HG03159 (cell line): ENCODE data around the gene GADD45A.
"Not testable (repeated sequence)": the region's sequence is repeated elsewhere in the genome, so short reads cannot be mapped to it uniquely, and the experiment has no call there.

ENCODE experiments used
- ATAC-seq: cut with Tn5 transposase; IDR thresholded peaks from one replicate; pipeline ENCODE4 v1.9.1; 2021; ENCODE audit warnings: mild to moderate bottlenecking, moderate library complexity; ENCODE audit not compliant: unreplicated experiment

GADD45A gene, protein sequence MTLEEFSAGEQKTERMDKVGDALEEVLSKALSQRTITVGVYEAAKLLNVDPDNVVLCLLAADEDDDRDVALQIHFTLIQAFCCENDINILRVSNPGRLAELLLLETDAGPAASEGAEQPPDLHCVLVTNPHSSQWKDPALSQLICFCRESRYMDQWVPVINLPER

DNA sequence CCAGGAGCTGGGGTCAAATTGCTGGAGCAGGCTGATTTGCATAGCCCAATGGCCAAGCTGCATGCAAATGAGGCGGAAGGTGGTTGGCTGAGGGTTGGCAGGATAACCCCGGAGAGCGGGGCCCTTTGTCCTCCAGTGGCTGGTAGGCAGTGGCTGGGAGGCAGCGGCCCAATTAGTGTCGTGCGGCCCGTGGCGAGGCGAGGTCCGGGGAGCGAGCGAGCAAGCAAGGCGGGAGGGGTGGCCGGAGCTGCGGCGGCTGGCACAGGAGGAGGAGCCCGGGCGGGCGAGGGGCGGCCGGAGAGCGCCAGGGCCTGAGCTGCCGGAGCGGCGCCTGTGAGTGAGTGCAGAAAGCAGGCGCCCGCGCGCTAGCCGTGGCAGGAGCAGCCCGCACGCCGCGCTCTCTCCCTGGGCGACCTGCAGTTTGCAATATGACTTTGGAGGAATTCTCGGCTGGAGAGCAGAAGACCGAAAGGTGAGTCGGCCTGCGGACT, at the start of gene GADD45A:
GADD45A (plus strand) TSS at position 135 of the 491 bp plus-strand sequence; CDS start at position 429, 294 bp downstream.
- ATAC-seq: peak; percentile 86

DNA sequence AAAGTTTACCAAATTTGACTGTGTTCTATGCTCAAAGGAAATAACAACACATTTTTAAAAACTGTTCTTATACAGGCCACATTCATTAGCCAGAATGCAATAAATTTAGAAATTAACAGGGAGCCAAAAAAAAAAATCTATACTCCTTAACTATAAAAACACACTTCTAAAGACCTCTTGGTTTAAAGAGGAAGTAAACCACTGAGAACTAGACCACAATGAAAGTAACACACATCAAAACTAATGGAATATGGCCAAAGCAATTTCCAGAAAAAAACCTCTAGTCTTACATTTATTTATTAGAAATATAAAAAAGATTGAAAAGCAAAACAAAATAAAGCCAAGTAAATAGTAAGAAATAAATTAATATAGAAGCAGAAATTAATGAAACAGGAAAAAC, 48.9 kb upstream of the GADD45A start:
- no peak for ATAC-seq

DNA sequence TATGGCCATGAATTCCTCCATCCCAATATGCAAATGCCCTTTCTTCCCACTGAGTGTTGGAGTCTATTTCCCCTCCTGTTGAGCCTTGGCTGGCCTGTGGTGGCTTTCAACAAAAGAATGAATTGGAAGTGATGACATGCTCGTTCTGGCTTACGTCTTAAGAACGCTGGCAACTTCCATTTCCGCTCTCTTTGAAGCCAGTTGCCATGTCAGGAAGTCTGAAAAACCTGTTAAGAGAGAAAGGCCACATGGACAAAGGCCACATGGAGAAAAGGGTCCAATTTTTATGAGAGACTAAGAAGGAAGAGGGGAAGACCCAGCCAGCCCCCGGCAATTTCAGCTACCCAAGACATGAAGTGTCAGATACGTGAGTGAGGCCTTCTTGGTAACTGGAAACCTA, 45.6 kb upstream of the GADD45A start:
- no peak for ATAC-seq

DNA sequence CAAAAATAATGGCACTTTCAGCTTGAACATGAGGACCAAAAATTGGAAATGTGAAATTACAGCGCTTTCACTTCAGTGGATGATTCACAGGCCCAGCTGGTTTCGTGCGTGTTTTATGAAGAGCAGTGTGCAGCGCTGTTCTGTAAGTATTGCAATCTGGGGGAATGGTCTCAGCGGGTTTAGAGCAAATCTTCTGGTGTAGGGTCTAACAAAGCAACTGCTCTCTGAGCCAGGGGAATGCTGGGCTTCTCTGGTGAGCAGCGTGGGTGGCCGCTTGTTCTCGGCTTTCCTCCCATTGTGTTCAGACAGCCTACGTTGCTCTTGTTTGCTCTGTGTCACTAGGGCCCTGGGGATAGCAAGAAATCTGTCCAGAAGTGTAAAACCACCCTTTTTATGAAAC, 42.4 kb upstream of the GADD45A start:
- ATAC-seq: no peak

DNA sequence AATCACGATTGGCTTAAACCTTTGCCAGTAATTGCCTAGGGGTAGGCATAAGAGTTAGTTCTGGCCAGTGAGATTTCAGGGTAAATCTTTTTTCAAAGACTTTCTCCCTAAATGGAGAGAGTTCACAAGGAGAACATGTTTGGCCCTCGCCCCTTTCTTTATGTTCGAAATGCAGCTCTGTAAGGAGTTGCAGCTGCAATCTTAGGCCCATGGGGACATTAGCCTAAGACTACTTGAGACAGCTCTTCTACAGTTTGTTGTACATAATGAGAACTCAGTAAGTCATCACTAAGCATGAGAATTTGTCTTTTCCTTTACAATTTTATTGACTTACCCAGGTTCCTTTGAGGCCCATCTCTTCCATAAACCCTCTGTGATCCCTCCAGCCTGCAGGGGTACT, 40.4 kb upstream of the GADD45A start:
- ATAC-seq: no peak

DNA sequence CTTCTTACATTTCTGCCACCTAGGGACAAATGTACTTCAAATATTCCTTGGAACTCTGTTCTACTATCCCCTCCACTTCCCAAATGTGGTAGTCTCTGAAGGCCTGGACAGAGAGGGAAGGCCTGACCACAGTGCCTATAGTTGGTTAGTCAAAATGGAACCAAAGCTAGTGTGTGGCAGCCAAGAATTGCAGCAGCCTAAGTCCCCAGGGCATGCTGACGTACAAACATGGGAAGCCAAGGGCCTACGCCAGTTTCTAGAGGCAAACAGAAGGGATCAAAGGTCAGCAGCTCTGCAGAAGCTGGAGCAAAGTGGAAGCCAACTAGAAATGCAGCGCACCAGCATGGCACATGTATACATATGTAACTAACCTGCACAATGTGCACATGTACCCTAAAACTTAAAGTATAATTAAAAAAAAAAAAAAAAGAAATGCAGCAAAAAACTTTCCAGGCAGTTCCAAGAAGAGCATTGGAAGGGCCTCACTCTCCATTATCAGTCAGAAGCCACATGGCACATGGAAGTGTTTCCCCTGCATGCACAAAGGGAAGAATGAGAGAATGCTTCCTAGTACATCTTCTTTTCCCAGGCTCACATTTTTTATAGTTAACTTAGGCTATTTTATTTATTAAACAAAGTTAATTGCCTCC, 39.4 kb upstream of the GADD45A start:
- ATAC-seq: no peak

DNA sequence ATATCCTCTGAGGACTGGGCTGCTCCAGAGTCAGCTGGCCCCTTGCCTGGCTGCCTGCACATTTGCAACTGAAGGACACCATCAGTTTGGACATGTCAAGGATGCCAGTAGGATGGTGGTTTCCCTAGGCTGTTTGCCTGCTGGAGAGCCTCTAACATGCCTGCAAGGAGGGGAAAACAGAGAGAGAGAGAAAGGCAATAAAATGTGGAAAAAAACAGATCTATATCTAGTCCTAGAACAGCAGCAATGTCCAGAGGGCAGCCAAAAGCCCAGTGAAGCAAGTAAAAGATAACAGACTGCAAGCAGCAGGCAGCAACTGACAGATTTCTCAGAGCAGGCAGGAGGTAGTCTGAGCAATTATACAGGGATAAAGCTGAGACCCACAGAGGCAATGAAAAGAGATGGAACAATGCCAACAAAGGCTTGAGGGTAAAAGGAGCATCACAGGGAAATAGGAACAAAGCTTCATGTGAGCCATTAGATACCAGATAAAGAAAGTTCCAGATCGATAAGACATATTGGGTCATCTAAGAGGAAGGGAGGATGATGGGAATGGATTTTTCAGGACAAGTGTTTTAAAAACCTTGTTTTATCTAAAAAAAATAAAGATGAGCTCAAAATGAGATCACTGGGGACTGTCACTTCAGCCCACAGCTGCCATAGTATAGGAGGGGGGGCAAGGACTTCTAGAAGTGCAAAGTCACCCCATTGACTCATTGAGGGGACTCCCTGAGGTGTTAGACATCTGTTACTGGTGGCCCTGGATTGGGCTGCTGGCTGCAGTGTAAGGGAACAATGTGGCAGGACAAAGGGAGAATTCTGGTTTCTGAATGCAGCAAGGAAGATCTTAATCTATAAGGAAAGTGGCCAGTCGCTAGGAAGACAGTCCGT, 38.6 kb upstream of the GADD45A start:
- no peak for ATAC-seq

DNA sequence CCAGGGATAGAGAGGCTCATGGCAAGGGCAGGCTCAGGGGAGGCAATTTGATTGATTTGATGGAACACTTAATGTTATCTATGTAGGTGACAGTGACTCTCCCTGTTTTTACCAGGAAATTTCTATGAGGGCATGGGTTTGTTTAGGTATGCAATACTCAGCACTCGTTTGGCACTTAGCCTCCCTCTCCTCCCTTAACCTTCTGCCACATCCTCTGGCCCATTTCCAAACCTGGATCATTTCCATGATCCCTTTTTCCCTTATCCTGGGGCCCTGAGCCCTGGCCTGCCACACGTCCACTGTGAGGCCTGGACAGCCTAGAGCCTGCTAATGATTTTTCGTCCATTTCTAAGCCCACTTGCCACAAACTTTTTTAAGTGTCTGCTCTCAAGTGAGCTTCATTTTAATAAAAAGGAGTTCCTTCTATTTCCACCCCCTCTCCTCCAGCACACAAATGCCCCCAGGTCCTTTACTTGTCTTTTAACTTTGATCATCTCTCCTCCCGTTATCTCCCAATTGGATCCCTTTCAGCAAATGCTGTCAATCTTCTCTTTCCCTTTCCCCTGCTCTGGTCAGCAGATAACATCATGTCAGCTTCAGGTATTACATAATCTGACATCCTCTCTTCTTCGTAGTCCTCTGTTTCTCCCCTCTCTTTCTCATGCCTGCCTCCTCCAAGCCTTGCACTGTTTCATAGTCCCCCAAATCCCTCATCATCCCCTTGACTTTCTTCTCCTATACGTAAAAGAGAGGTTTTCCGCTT, 37.8 kb upstream of the GADD45A start:
- ATAC-seq: no peak

DNA sequence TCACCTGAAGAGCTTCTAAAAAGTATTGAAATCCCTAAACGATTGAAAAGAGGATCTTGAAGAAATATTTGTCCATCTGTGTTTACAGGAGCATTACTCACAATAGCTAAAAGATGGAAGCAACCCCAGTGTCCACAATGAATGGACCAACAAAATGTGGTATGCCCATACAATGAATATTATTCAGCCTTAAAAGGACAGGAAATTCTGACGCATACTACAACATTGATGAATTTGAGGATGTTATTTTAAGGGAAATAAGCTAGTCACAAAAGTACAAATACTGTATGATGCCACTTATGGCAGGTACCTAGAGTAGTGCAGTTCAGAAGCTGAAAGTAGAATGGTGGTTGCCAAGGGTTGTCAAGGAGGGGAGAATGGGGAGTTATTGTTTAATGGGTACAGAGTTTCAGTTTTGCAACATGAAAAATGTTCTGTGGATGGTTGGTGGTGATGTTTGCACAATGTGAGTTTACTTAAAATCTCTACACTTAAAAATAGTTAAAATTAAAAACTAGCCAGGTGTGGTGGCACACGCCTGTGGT, 37.1 kb upstream of the GADD45A start:
- no peak for ATAC-seq

DNA sequence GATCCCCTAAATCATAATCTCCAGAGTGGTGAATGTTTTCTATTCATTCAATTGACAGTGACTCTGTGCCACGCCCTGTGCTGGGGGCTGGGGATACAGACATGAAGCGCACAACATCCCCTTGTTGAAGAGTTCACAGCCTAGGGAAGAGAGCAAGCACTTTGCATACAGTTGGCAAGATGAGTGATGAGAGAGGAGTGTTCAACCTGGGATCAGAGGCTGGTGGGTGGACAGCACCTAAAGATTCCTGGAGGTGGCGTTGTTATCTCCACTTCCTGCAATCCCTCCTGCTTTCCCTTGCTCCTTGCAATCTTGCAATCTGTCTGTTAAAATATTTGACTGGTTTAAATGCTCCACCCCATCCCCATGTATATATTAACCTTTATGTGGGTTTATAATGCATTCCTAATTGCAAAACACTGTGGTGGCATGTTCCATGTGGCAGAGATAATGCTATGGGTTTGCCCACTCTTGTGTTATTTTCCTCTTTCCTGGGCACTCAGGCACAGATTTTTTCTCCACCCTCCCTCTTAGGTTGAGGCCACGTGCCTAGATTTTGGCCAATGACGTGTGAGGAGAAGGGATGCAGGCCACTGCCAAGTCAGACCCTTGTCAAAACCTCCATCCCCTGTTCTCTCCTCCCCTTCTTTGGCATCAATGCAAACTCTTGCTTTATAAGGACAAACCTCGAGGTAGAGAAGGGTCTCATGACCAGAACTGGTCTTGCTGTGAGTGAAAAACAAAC, 36.2 kb upstream of the GADD45A start:
- ATAC-seq: no peak

DNA sequence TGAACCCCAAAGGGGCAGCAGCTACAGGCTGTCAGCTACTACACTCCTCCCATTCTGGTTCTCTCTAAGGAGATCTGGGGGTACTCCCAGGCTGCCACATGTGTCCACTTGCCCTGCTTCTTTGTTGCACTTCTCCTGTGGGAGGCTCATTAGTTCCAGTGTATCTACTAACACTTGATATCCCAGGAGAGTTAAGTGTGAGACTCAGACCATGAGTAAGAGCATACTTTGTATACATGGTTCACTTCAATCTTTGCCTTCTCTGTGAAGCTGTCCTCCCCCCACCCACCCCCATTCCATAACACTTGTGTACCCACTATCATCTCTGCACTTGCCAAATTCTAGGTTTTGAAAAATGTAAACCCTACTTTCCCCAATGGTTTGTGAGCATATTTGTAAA, 34.9 kb upstream of the GADD45A start:
- no peak for ATAC-seq

DNA sequence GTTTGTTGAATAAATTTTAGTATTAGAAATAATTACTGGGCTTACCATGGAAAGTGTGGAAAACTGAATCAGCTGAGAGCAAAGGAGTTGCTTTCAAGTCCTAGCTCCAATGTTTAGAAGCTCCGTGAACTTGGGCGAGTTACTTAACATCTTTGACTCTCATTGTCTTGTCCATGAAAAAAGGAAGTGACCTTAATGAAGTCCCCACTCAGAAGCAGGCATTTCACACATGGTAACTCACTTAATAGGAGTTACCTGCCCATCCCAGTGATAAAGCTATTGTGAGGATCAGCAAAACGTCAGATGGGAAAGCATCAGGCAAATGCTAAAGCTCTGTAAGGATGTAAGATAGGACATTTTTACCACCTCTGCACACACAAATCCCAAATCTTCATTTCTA, 34.0 kb upstream of the GADD45A start:
- ATAC-seq: no peak

DNA sequence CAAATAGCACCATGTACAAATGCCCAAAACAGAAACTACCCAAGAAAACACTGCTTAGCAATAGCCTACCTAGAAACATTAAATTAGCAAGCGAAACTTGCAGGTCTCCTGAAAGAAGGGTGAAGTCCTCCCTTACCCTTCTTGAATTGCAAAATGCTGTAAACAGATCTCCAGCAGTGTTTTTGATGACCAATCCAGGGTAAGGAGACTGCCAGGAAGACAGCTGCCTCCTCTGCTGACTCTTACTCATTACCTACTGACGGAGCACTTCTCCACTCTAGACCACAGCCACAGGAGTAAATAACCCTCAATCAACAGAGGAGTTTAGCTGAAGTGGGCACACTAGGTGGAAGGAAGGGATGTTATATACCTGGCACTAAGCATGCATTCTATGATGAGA, 32.2 kb upstream of the GADD45A start:
- peak; percentile 39 for ATAC-seq

DNA sequence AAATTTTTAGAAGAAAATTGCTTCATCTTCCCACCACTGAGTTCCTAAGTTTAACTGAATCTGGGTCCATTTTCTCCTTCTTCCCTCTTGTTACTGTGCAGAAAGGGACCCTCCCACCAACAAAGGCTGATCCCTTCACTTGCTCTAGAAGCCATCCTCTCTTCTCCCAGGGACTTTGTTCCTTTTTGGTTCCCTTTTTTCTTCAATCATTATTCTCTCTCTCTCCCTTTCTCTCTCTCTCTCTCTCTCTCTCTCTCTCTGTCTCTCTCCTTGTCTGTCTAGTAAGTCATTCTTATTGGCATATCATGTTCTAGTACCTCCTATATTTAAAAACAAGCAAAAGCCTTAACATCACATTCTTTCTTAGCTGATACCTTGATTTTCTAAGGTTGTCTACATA, 31.7 kb upstream of the GADD45A start:
- no peak for ATAC-seq

DNA sequence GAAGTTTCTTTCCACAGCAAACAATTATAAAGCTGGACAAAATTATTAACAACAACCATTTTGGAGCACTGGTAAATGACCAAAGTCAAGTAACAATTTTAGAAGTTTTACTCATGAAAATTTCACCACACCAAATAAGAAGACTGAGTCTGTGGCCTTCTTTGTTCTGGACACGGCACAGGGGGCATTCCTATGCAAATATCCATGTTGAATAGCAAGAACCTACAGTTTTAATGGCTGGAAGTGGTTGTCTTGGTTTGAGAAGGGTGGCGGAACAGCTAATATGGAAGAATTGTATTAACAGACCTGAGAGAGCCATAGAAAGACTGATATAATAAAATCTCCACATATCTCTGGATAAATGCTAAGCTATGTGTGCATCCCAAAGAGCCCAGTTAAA, 29.4 kb upstream of the GADD45A start:
- no peak for ATAC-seq

DNA sequence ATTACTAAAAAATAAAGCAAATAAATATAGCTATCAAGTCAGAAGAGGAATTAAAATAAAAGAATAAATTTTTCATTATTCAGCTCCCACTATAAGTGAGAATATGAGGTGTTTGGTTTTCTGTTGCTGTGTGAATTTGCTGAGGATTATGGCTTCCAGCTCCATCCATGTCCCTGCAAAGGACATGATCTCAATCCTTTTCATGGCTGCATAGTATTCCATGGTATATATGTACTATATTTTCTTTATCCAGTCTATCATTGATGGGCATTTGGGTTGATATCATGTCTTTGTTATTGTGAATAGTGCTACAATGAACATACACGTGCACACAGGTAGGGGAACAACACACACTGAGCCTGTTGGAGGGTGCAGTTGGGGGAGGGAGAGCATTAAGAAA, 27.8 kb upstream of the GADD45A start:
- ATAC-seq: not testable (repeated sequence)

DNA sequence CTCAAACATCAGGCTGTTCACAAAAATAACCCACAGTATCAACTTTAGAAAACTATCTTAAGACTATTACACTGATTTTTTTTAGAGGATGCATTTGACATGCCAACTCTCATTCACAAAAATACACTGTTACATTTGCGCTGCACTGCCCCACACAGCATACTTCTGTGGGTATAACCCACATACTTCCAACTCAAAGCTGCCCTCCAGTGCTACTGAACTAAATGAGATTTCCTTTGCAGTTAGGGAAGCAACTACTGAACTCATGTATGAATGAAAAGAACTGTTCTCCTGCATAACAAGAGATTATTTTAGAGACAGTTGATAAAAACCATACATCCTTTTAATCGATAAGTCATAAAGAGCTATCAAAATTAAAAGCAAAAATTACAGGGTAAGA, 25.8 kb upstream of the GADD45A start:
- no peak for ATAC-seq

DNA sequence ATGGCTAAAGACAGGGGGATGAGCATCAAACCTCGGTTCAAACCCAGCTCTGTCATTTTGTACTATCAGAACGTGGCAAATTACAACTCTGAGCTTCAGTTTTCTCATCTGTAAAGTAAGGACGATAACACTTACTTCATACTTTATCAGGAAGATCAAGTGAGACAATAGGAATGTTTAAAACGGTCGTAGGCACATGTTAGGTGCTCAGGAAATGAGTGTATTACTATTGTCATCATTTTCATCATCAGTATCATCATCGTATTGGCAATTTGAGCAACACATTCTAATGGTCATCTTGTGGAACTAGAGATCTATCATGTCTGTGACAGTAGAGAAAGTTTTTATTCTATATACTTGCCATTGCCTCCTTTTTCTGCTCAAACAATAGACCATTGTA, 22.1 kb upstream of the GADD45A start:
- no peak for ATAC-seq

DNA sequence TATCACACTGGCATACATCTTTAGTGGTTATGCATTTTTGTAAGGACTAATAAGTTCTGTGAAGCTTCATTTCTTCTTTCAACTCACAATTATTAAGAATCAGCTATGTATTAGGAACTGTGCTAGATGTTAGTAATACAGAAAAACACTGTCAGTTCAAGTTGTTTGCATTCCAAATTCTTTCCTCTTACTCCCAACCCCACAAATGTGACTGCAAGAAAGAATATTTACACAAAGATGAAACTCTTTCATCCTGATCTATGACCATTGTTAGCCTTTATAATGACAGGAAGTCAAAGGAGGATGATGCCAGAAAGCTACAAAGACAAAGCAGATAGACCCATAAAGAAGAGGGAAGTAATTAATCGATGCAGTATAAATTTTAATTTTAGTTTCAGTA, 21.0 kb upstream of the GADD45A start:
- ATAC-seq: no peak

DNA sequence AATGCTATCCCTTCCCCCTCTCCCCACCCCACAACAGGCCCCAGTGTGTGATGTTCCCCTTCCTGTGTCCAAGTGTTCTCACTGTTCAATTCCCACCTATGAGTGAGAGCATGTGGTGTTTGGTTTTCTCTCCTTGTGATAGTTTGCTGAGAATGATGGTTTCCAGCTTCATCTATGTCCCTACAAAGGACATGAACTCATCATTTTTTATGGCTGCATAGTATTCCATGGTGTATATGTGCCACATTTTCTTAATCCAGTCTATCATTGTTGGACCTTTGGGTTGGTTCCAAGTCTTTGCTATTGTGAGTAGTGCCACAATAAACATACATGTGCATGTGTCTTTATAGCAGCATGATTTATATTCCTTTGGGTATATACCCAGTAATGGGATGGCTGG, 19.7 kb upstream of the GADD45A start:
- ATAC-seq: not testable (repeated sequence)
